Type B pancreatic cell (in vitro differentiated cells): ENCODE results near the gene STOX2. TPM values are rescaled to one million over a fixed set of nuclear protein-coding genes. Genes with fewer than 3 reads are reported as not detected.
"Not testable (repeated sequence)": the region's sequence is repeated elsewhere in the genome, so short reads cannot be mapped to it uniquely, and the experiment has no call there.

Source experiments
- DNase-seq: peaks from one replicate; pipeline ENCODE4 v3.0.0; 2021; ENCODE audit warnings: mixed read lengths; ENCODE audit not compliant: unreplicated experiment; ENCODE audit errors: extremely low spot score
- H3K27ac Mint-ChIP-seq: 2 replicates; pipeline ENCODE4 v1.8.0; 2021; ENCODE audit warnings: mild to moderate bottlenecking, mixed read lengths
- H3K27me3 Mint-ChIP-seq: 2 replicates; pipeline ENCODE4 v1.8.0; 2021; ENCODE audit warnings: mixed read lengths
- H3K36me3 Mint-ChIP-seq: 2 replicates; pipeline ENCODE4 v1.8.0; 2021; ENCODE audit warnings: mixed read lengths
- H3K4me1 Mint-ChIP-seq: one replicate; pipeline ENCODE4 v1.8.0; 2021; ENCODE audit warnings: mixed read lengths; ENCODE audit not compliant: unreplicated experiment
- H3K4me3 Mint-ChIP-seq: 2 replicates; pipeline ENCODE4 v1.8.0; 2021; ENCODE audit warnings: mild to moderate bottlenecking, mixed read lengths
- H3K9me3 Mint-ChIP-seq: 2 replicates; pipeline ENCODE4 v1.8.0; 2021; ENCODE audit warnings: mixed read lengths
- CTCF ChIP-seq: fragments of 200-600 bp; sonication (generic); conservative IDR thresholded peaks from 2 replicates; pipeline ENCODE4 v1.5.0; 2021; ENCODE audit warnings: antibody characterized with exemption, mild to moderate bottlenecking
- total RNA-seq: library from RNA; stranded (reverse); gene quantifications from 2 replicates; pipeline ENCODE4 v1.2.1, GENCODE V29; 2021; ENCODE audit warnings: low replicate concordance

Gene STOX2
- total RNA-seq, 1 donor from 2014 or later, result 16.7 TPM

- H3K27me3 Mint-ChIP-seq, result no peaks in the 10 kb centered on the region
- H3K36me3 Mint-ChIP-seq, result peaks cover 7% of the 10 kb centered on the region
- DNase-seq, result no peak
- no peak overlapping the region for H3K4me3 Mint-ChIP-seq
- H3K9me3 Mint-ChIP-seq, result peaks cover 6% of the 10 kb centered on the region
- H3K27ac Mint-ChIP-seq, result no peak overlapping the region
- H3K4me1 Mint-ChIP-seq, result peaks cover 3% of the 10 kb centered on the region
- TF ChIP-seq CTCF, result no peak
Measured at GRCh38 chr4:184030764-184031163, 125.7 kb downstream of the STOX2 start.

GRCh38 chr4:184032091-184032490, 127.0 kb downstream of the STOX2 start:
- H3K4me3 Mint-ChIP-seq, result no peak overlapping the region
- peaks cover 6% of the 10 kb centered on the region for H3K9me3 Mint-ChIP-seq
- DNase-seq, result no peak
- peaks cover 3% of the 10 kb centered on the region for H3K4me1 Mint-ChIP-seq
- no peak overlapping the region for H3K27ac Mint-ChIP-seq
- H3K27me3 Mint-ChIP-seq, result no peaks in the 10 kb centered on the region
- no peak for TF ChIP-seq CTCF
- H3K36me3 Mint-ChIP-seq, result peaks cover 7% of the 10 kb centered on the region

GRCh38 chr4:184039963-184040383, 134.9 kb downstream of the STOX2 start:
- no peak for TF ChIP-seq CTCF
- Mint-ChIP-seq H3K27me3 (peaks cover 3% of the 10 kb centered on the region), H3K4me3 (peak overlapping the region; percentile 9), H3K4me1 (peaks cover 9% of the 10 kb centered on the region), H3K36me3 (peaks cover 3% of the 10 kb centered on the region), H3K27ac (no peak overlapping the region), H3K9me3 (peaks cover 7% of the 10 kb centered on the region)
- DNase-seq, result no peak

GRCh38 chr4:184041156-184041555, 136.0 kb downstream of the STOX2 start:
- Mint-ChIP-seq H3K9me3 (peaks cover 13% of the 10 kb centered on the region), H3K4me3 (no peak overlapping the region), H3K27me3 (peaks cover 3% of the 10 kb centered on the region), H3K4me1 (peaks cover 9% of the 10 kb centered on the region), H3K27ac (no peak overlapping the region), H3K36me3 (peaks cover 8% of the 10 kb centered on the region)
- DNase-seq, result no peak
- TF ChIP-seq CTCF, result no peak

GRCh38 chr4:184046148-184046547, 141.0 kb downstream of the STOX2 start:
- H3K36me3 Mint-ChIP-seq, result peaks cover 8% of the 10 kb centered on the region
- no peaks in the 10 kb centered on the region for H3K27me3 Mint-ChIP-seq
- TF ChIP-seq CTCF, result no peak
- no peak for DNase-seq
- H3K27ac Mint-ChIP-seq, result no peak overlapping the region
- H3K4me3 Mint-ChIP-seq, result no peak overlapping the region
- peaks cover 22% of the 10 kb centered on the region for H3K9me3 Mint-ChIP-seq
- H3K4me1 Mint-ChIP-seq, result no peaks in the 10 kb centered on the region

GRCh38 chr4:184051262-184051661, 146.2 kb downstream of the STOX2 start:
- not testable (repeated sequence) for H3K36me3 Mint-ChIP-seq, H3K9me3 Mint-ChIP-seq, DNase-seq, H3K4me3 Mint-ChIP-seq, H3K4me1 Mint-ChIP-seq, H3K27ac Mint-ChIP-seq, H3K27me3 Mint-ChIP-seq
